GM12892 (cell line): Measurements from ENCODE around the gene RPL31.

Source experiments
- POLR2A ChIP-seq: IDR thresholded peaks from 2 replicates; pipeline ENCODE4 v1.6.1; 2011; ENCODE audit warnings: low read depth, low read length, control low read depth
- POLR2AphosphoS5 ChIP-seq: IDR thresholded peaks from 2 replicates; pipeline ENCODE4 v1.6.1; 2011; ENCODE audit warnings: low read depth, low read length, control low read depth

DNA sequence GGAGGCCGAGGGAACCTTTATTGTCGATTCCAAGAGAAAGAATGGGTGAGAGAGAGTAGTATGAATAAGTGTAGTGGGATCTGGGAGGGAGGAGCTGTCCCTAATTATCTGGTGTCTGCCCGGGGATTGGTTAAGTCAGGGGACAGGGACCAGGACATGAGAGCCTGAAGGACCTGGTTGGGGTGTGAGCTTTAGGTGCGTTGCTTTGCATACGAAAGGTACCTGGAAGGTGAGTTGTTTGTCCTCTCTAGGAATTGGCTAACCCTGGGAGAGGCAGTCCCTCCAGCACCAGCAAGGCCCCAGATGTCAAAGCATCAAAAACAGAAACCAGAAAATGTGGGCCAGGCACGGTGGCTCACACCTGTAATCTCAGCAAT, 48.1 kb upstream of the RPL31 start:
- no peak for TF ChIP-seq POLR2AphosphoS5
- no peak for TF ChIP-seq POLR2A
